Measurements from ENCODE around the gene GPR173. TPM values are rescaled to one million over a fixed set of nuclear protein-coding genes. Genes with fewer than 3 reads are reported as not detected.
A peak's percentile ranks its signal among the peaks of the same experiment; 100 is the strongest.

The GPR173 gene
- polyA plus RNA-seq, 4 donors = 14.5 to 17.9 (median 15.2) TPM

DNA sequence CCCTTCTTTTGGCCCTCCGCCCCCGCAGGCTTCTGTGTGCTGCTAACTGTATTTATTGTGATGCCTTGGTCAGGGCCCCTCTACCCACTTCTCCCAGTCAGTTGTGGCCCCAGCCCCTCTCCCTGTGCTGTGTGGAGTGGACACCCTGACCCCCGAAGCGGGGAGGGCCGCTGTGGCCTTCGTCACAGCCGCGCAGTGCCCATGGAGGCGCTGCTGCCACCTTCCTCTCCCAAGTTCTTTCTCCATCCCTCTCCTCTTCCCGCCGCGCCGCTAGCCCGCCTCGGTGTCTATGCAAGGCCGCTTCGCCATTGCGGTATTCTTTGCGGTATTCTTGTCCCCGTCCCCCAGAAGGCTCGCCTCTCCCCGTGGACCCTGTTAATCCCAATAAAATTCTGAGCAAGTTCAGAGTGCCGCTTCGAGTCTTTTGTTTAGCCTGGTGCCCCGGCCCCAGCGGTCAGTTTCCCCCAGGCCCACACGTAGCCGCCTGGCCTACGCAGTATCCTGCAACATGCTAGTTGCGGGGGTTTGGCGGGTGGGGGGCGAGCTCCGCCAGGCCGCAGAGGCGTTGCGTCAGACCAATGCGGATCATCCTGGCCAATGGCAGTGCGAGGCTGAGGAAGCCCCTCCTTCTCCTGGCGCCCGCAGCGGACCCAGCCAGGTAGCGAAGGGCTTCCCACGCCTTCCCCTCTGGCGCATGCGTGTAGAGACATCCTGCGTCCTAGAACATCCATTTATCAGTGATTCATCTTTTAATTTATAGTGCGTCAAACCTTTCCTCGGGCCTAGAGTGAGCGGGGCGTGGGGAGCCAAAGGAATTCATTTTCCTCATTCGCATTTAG lies 39.8 kb downstream of the GPR173 start:
- DNase-seq (ENCODE audit: low read depth in 4 of 4, low spot score in 3 of 4) = peak in 3 of 4 donors; percentile 52 to 68 (median 65)

DNA sequence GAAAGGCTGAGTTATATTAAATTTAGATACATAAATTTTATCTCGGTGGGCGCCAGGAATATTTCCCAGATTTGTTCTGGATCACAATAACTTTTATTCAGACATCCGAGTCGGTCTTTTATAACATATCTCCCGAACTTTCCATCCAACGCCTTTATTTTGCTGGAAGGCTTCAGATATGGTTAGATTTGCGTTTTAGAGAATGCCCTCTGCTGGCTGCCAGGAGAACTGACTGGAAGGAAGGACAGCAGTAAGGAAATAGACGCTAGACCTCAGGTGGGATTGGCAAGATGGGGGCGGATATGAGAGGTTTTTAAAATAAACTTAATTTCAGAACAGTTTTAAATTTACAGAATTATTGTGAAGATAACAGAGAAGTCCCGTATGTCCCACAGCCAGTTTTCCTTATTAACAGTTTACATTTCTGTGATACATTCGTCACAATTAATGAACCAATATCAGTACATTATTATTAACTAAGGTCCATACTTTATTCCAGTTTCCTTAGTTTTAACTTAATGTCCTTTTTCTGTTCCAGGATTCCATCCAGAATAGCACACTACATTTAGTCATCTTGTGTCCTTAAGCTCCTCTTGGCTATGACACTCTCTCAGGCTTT lies 40.7 kb downstream of the GPR173 start:
- peak in 1 of 4 donors; percentile 42 for DNase-seq (ENCODE audit: low read depth in 4 of 4, low spot score in 3 of 4)

GRCh38 chrX:53089925-53090324 lies 41.3 kb downstream of the GPR173 start:
- no peak for DNase-seq (ENCODE audit: low read depth in 4 of 4, low spot score in 3 of 4)

- no peak for DNase-seq (ENCODE audit: low read depth in 4 of 4, low spot score in 3 of 4)
Measured at GRCh38 chrX:53091354-53091753, 42.8 kb downstream of the GPR173 start.

- DNase-seq (ENCODE audit: low read depth in 4 of 4, low spot score in 3 of 4) = no peak
Measured at GRCh38 chrX:53093177-53093655, 44.6 kb downstream of the GPR173 start.

DNA sequence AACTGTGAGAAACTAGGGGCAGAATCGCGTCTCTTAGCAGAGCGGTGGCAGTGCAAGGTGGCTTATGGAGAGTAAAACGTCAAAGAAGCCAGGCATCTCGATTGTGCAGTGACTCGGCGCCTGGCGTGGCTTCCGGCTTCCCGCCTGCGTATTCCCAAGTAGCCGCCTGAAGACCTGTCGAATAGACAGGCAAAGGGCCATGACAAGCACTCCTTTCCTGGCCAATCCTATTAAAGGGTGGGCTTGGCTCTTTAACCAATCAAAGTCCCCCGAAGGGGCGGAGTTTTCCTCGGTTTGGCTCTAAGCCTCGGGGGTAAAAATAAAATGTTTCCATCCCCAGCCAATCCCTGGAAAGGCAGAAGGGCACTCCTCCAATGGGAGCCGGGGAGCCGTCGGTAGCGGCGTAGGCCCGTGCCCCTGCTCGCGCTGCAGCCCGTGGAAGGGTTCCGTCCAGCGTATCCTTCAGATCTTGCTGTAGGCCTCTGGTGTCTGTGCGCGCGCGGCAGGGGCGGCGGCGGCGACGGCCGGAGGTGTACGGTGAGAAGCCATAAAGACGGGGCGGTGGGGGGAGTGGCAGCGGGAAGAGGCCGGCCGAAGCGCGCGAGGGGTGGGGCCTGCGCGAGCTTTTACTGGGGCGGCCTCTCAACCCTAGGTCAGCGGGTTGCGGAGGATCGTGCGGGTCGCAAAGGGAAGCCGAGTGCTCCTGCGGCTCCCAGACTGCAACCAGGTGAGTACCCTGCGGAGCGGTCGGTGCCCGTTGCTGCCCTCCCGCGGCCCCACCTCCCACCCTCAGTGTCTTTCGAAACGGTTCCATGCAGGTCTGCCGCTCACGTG lies 45.4 kb downstream of the GPR173 start, which contains the start of gene KANTR:
KANTR (plus strand) TSS at position 395 of the 834 bp plus-strand sequence. CDS start 30,131 bp downstream, outside the sequence.
- DNase-seq (ENCODE audit: low read depth in 4 of 4, low spot score in 3 of 4) = peak; percentile 72 to 91 (median 86)

DNA sequence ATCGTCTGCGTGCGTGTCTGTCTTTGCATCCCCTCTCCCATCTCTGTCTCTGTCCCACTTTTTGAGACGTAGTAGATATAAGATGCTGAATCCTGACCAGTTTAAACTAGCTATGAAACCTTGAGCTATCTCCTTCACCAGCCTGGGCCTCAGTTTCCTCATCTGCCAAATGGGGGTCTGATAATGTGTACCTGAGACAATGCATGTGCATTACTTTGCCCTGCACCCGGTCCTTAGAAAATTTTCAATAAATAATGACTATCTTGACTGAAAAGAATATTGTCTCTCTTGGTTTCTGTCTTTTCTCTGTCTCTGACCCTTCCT lies 46.0 kb downstream of the GPR173 start:
- DNase-seq (ENCODE audit: low read depth in 4 of 4, low spot score in 3 of 4) = no peak

DNA sequence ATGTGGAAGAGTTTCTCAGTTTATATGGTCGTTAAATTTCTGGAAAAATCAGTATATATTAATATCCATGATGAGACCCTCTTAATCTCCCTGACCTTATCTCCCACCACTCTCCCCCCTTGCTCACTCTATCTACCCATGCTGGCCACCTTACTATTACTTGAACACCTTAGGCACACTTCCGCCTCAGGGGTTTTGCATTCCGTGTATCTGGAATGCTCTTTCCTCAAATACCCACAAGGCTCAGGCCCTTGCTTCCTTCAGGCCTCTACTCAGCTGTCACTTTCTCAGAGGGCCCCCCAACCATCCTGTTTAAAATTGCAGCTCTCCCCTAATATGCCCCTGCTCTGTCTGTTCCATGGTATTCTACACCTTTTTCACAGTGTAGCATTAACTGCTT lies 47.2 kb downstream of the GPR173 start:
- DNase-seq (ENCODE audit: low read depth in 4 of 4, low spot score in 3 of 4) = no peak

GRCh38 chrX:53114864-53115549 lies 66.4 kb downstream of the GPR173 start:
- no peak for DNase-seq (ENCODE audit: low read depth in 4 of 4, low spot score in 3 of 4)

DNA sequence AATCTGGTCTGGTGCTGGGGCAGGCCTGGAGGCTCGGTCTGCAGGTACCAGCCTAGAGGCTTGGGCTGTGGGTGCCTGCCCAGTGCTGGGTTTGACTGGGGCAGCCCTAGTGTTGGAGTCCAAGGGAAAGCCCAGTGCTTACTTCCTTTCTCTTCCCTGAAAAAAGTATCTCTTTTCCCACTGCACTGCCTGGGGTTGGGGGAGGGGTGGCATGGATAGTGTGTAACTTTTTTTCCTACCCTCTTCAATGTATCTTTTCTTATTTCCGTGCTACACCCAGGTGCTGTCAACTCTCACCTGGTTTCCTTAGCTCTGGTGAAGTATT lies 66.9 kb downstream of the GPR173 start:
- DNase-seq (ENCODE audit: low read depth in 4 of 4, low spot score in 3 of 4) = no peak

DNA sequence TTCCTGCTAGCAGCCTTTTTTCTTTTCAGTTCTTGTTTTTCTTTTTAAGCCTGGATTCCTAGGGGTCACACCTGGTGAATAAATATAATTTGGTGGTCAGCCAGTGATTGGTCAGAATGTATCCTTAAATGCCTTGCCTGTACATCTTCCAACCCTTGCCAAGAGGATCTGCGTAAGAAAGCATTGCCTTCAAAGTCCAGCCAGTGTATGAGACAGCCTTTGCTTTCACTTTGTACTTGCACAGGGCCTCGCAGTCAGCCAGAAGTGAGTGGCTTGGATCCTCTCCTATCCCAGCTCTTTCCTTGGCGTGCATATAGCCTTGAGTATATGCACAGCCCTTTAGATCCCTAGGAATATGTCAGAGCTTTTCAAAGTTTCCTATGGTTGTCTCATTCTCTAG lies 67.5 kb downstream of the GPR173 start:
- DNase-seq (ENCODE audit: low read depth in 4 of 4, low spot score in 3 of 4) = no peak

GRCh38 chrX:53122013-53122412 lies 73.4 kb downstream of the GPR173 start:
- no peak for DNase-seq (ENCODE audit: low read depth in 4 of 4, low spot score in 3 of 4)

- no peak for DNase-seq (ENCODE audit: low read depth in 4 of 4, low spot score in 3 of 4)
Measured at GRCh38 chrX:53125506-53125905, 76.9 kb downstream of the GPR173 start.

GRCh38 chrX:53126377-53126776 lies 77.8 kb downstream of the GPR173 start:
- no peak for DNase-seq (ENCODE audit: low read depth in 4 of 4, low spot score in 3 of 4)

- DNase-seq (ENCODE audit: low read depth in 4 of 4, low spot score in 3 of 4) = no peak
Measured at GRCh38 chrX:53128097-53128749, 79.6 kb downstream of the GPR173 start.

Other genes starting within 250 kb of the GPR173 start
- gene XAGE5, start 237.5 kb upstream of the GPR173 start, polyA plus RNA-seq (ENCODE audit: insufficient read length in 4 of 4) = not detected
- gene XAGE3, start 180.7 kb upstream of the GPR173 start, polyA plus RNA-seq (ENCODE audit: insufficient read length in 4 of 4) = not detected
- 10 to 100 TPM; 11.3 to 17.7 (median 14.8) TPM for gene FAM156B, start 151.5 kb upstream of the GPR173 start, polyA plus RNA-seq (ENCODE audit: insufficient read length in 4 of 4)
- 10 to 100 TPM; 22.3 to 27.2 (median 26.9) TPM for gene FAM156A, start 90.3 kb upstream of the GPR173 start, polyA plus RNA-seq (ENCODE audit: insufficient read length in 4 of 4)
- 10 to 100 TPM; 24.3 to 41.1 (median 32.4) TPM for gene TSPYL2, start 33.6 kb downstream of the GPR173 start, polyA plus RNA-seq (ENCODE audit: insufficient read length in 4 of 4)
- gene KANTR, start 45.4 kb downstream of the GPR173 start, polyA plus RNA-seq (ENCODE audit: insufficient read length in 4 of 4) = 10 to 100 TPM; 11.9 to 35.5 (median 24.0) TPM
- gene KDM5C, start 176.4 kb downstream of the GPR173 start, polyA plus RNA-seq (ENCODE audit: insufficient read length in 4 of 4) = 10 to 100 TPM; 69.2 to 78.8 (median 76.7) TPM
- 10 to 100 TPM; 14.0 to 16.6 (median 15.4) TPM for gene IQSEC2, start 232.8 kb downstream of the GPR173 start, polyA plus RNA-seq (ENCODE audit: insufficient read length in 4 of 4)

Measured in right renal pelvis (tissue), 4 donors.